ENCODE data around the gene PLXNB3.

PLXNB3 gene

GRCh38 chrX:153755136-153755535, 8.9 kb upstream of the PLXNB3 start:
- POLR2A ChIA-PET: interaction anchor here (0.6 kb wide), 1 partner anchor 19 kb away, joined by 4 read pairs; no protein-coding TSS in a partner anchor

GRCh38 chrX:153761863-153762262, 2.2 kb upstream of the PLXNB3 start:
- no peak overlapping the region for H3K27ac ChIP-seq (ENCODE audit: insufficient read depth in 1 of 2, low read depth in 1 of 2, low read length in 2 of 2, poor library complexity in 1 of 2, severe bottlenecking in 2 of 2)
- CTCF ChIA-PET: interaction anchor here (1.0 kb wide), 1 partner anchor 30 kb away, joined by 4 read pairs; no protein-coding TSS in a partner anchor
- WGBS (ENCODE audit: insufficient coverage): 87% methylated on average over 11 of the region's 15 CpGs
- H3K9me3 ChIP-seq (ENCODE audit: control extremely low read depth in 1 of 5, control insufficient read depth in 4 of 5, insufficient read depth in 2 of 5, low read depth in 1 of 5, low read length in 4 of 5): peaks cover 0 to 3% (median 0%) of the 10 kb centered on the region in 5 experiments
- no peak overlapping the region for H3K4me3 ChIP-seq (ENCODE audit: control insufficient read depth in 1 of 7, extremely low read depth in 1 of 7, insufficient read depth in 4 of 7, low read depth in 2 of 7, low read length in 6 of 7)
- POLR2A ChIA-PET: no interaction called here
- no peak for DNase-seq
- H3K36me3 ChIP-seq (ENCODE audit: control insufficient read depth in 4 of 4, insufficient read depth in 4 of 4, low read length in 3 of 4): no peaks in the 10 kb centered on the region
- H3K4me1 ChIP-seq (ENCODE audit: control extremely low read depth in 1 of 4, control insufficient read depth in 4 of 4, insufficient read depth in 4 of 4, low read length in 3 of 4): peaks cover 0 to 26% (median 19%) of the 10 kb centered on the region in 4 experiments
- peaks cover 0 to 7% (median 0%) of the 10 kb centered on the region in 5 experiments for H3K27me3 ChIP-seq (replicated peaks in 2 of 5; ENCODE audit: control insufficient read depth in 4 of 5, insufficient read depth in 5 of 5, low read length in 4 of 5)

More at GRCh38 chrX:153755136-153755535, 8.9 kb upstream of the PLXNB3 start:
- H3K4me3 ChIP-seq (ENCODE audit: control insufficient read depth in 1 of 7, extremely low read depth in 1 of 7, insufficient read depth in 4 of 7, low read depth in 2 of 7, low read length in 6 of 7): no peak overlapping the region
- peak in 2 of 3 donors; percentile 15 to 21 for DNase-seq
- no peaks in the 10 kb centered on the region for H3K36me3 ChIP-seq (ENCODE audit: control insufficient read depth in 4 of 4, insufficient read depth in 4 of 4, low read length in 3 of 4)
- no peak overlapping the region for H3K27ac ChIP-seq (ENCODE audit: insufficient read depth in 1 of 2, low read depth in 1 of 2, low read length in 2 of 2, poor library complexity in 1 of 2, severe bottlenecking in 2 of 2)
- no CpG with 5 or more reads among the region's 1 CpG for WGBS (ENCODE audit: insufficient coverage)
- peaks cover 0 to 6% (median 0%) of the 10 kb centered on the region in 5 experiments for H3K9me3 ChIP-seq (ENCODE audit: control extremely low read depth in 1 of 5, control insufficient read depth in 4 of 5, insufficient read depth in 2 of 5, low read depth in 1 of 5, low read length in 4 of 5)
- peaks cover 0 to 3% (median 0%) of the 10 kb centered on the region in 4 experiments for H3K4me1 ChIP-seq (ENCODE audit: control extremely low read depth in 1 of 4, control insufficient read depth in 4 of 4, insufficient read depth in 4 of 4, low read length in 3 of 4)
- CTCF ChIA-PET: interaction anchor here (1.3 to 2.2 kb wide), 2 partner anchors 28 to 195 kb away, joined by 3 to 6 read pairs; no protein-coding TSS in a partner anchor
- H3K27me3 ChIP-seq (replicated peaks in 2 of 5; ENCODE audit: control insufficient read depth in 4 of 5, insufficient read depth in 5 of 5, low read length in 4 of 5): peaks cover 0 to 3% (median 0%) of the 10 kb centered on the region in 5 experiments

GRCh38 chrX:153762626-153763173, 1.3 kb upstream of the PLXNB3 start:
- Histone ChIP-seq H3K9me3 (ENCODE audit: control extremely low read depth in 1 of 5, control insufficient read depth in 4 of 5, insufficient read depth in 2 of 5, low read depth in 1 of 5, low read length in 4 of 5) (peaks cover 0 to 1% (median 0%) of the 10 kb centered on the region in 5 experiments), H3K27ac (ENCODE audit: insufficient read depth in 1 of 2, low read depth in 1 of 2, low read length in 2 of 2, poor library complexity in 1 of 2, severe bottlenecking in 2 of 2) (no peak overlapping the region), H3K4me1 (ENCODE audit: control extremely low read depth in 1 of 4, control insufficient read depth in 4 of 4, insufficient read depth in 4 of 4, low read length in 3 of 4) (peaks cover 0 to 27% (median 21%) of the 10 kb centered on the region in 4 experiments), H3K27me3 (replicated peaks in 2 of 5; ENCODE audit: control insufficient read depth in 4 of 5, insufficient read depth in 5 of 5, low read length in 4 of 5) (peaks cover 0 to 5% (median 0%) of the 10 kb centered on the region in 5 experiments), H3K4me3 (ENCODE audit: control insufficient read depth in 1 of 7, extremely low read depth in 1 of 7, insufficient read depth in 4 of 7, low read depth in 2 of 7, low read length in 6 of 7) (no peak overlapping the region), H3K36me3 (ENCODE audit: control insufficient read depth in 4 of 4, insufficient read depth in 4 of 4, low read length in 3 of 4) (no peaks in the 10 kb centered on the region)
- POLR2A ChIA-PET: no interaction called here
- CTCF ChIA-PET: interaction anchor here (0.7 to 2.4 kb wide), 8 partner anchors 27 to 204 kb away, joined by 3 to 11 read pairs (median 4); no protein-coding TSS in a partner anchor
- no peak for DNase-seq
- WGBS (ENCODE audit: insufficient coverage): 94% methylated on average over 9 of the region's 14 CpGs

GRCh38 chrX:153763298-153763932, 634 bp upstream of the PLXNB3 start:
- Histone ChIP-seq H3K4me1 (ENCODE audit: control extremely low read depth in 1 of 4, control insufficient read depth in 4 of 4, insufficient read depth in 4 of 4, low read length in 3 of 4) (peaks cover 0 to 32% (median 23%) of the 10 kb centered on the region in 4 experiments), H3K27me3 (replicated peaks in 2 of 5; ENCODE audit: control insufficient read depth in 4 of 5, insufficient read depth in 5 of 5, low read length in 4 of 5) (peaks cover 0 to 3% (median 0%) of the 10 kb centered on the region in 5 experiments), H3K36me3 (ENCODE audit: control insufficient read depth in 4 of 4, insufficient read depth in 4 of 4, low read length in 3 of 4) (no peaks in the 10 kb centered on the region), H3K4me3 (ENCODE audit: control insufficient read depth in 1 of 7, extremely low read depth in 1 of 7, insufficient read depth in 4 of 7, low read depth in 2 of 7, low read length in 6 of 7) (no peak overlapping the region), H3K9me3 (ENCODE audit: control extremely low read depth in 1 of 5, control insufficient read depth in 4 of 5, insufficient read depth in 2 of 5, low read depth in 1 of 5, low read length in 4 of 5) (no peaks in the 10 kb centered on the region), H3K27ac (ENCODE audit: insufficient read depth in 1 of 2, low read depth in 1 of 2, low read length in 2 of 2, poor library complexity in 1 of 2, severe bottlenecking in 2 of 2) (no peak overlapping the region)
- DNase-seq: no peak
- WGBS (ENCODE audit: insufficient coverage): 86% methylated on average over 10 of the region's 18 CpGs
- POLR2A ChIA-PET: no interaction called here
- CTCF ChIA-PET: interaction anchor here (0.7 to 2.4 kb wide), 10 partner anchors 27 to 203 kb away, joined by 3 to 11 read pairs (median 3); partner anchors contain the start of gene ARHGAP4

- Histone ChIP-seq H3K4me3 (ENCODE audit: control insufficient read depth in 1 of 7, extremely low read depth in 1 of 7, insufficient read depth in 4 of 7, low read depth in 2 of 7, low read length in 6 of 7) (no peak overlapping the region), H3K36me3 (ENCODE audit: control insufficient read depth in 4 of 4, insufficient read depth in 4 of 4, low read length in 3 of 4) (no peaks in the 10 kb centered on the region), H3K27ac (ENCODE audit: insufficient read depth in 1 of 2, low read depth in 1 of 2, low read length in 2 of 2, poor library complexity in 1 of 2, severe bottlenecking in 2 of 2) (no peak overlapping the region), H3K27me3 (replicated peaks in 2 of 5; ENCODE audit: control insufficient read depth in 4 of 5, insufficient read depth in 5 of 5, low read length in 4 of 5) (peaks cover 0 to 3% (median 0%) of the 10 kb centered on the region in 5 experiments), H3K4me1 (ENCODE audit: control extremely low read depth in 1 of 4, control insufficient read depth in 4 of 4, insufficient read depth in 4 of 4, low read length in 3 of 4) (peaks cover 0 to 33% (median 25%) of the 10 kb centered on the region in 4 experiments), H3K9me3 (ENCODE audit: control extremely low read depth in 1 of 5, control insufficient read depth in 4 of 5, insufficient read depth in 2 of 5, low read depth in 1 of 5, low read length in 4 of 5) (no peaks in the 10 kb centered on the region)
- ChIA-PET POLR2A (no interaction called here), CTCF (interaction anchor here (1.9 to 2.4 kb wide), 2 partner anchors 182 to 184 kb away, joined by 4 to 11 read pairs; no protein-coding TSS in a partner anchor)
- DNase-seq: no peak
- 94% methylated on average over 6 of the region's 7 CpGs for WGBS (ENCODE audit: insufficient coverage)
Measured at GRCh38 chrX:153764786-153765137, 713 bp downstream of the PLXNB3 start.

GRCh38 chrX:153765138-153766079, 1.4 kb downstream of the PLXNB3 start:
- no peaks in the 10 kb centered on the region for H3K9me3 ChIP-seq (ENCODE audit: control extremely low read depth in 1 of 5, control insufficient read depth in 4 of 5, insufficient read depth in 2 of 5, low read depth in 1 of 5, low read length in 4 of 5)
- H3K4me1 ChIP-seq (ENCODE audit: control extremely low read depth in 1 of 4, control insufficient read depth in 4 of 4, insufficient read depth in 4 of 4, low read length in 3 of 4): peaks cover 0 to 33% (median 25%) of the 10 kb centered on the region in 4 experiments
- DNase-seq: no peak
- ChIA-PET CTCF (interaction anchor here (0.9 to 1.9 kb wide), 3 partner anchors 141 to 187 kb away, joined by 3 to 4 read pairs (median 3); no protein-coding TSS in a partner anchor), POLR2A (no interaction called here)
- 68% methylated on average over 27 of the region's 27 CpGs for WGBS (ENCODE audit: insufficient coverage)
- peak overlapping the region in 1 of 7 experiments; percentile 33 for H3K4me3 ChIP-seq (ENCODE audit: control insufficient read depth in 1 of 7, extremely low read depth in 1 of 7, insufficient read depth in 4 of 7, low read depth in 2 of 7, low read length in 6 of 7)
- H3K27ac ChIP-seq (ENCODE audit: insufficient read depth in 1 of 2, low read depth in 1 of 2, low read length in 2 of 2, poor library complexity in 1 of 2, severe bottlenecking in 2 of 2): peak overlapping the region in 1 of 2 experiments; percentile 58
- no peaks in the 10 kb centered on the region for H3K36me3 ChIP-seq (ENCODE audit: control insufficient read depth in 4 of 4, insufficient read depth in 4 of 4, low read length in 3 of 4)
- peaks cover 0 to 3% (median 0%) of the 10 kb centered on the region in 5 experiments for H3K27me3 ChIP-seq (replicated peaks in 2 of 5; ENCODE audit: control insufficient read depth in 4 of 5, insufficient read depth in 5 of 5, low read length in 4 of 5)

All from common myeloid progenitor, CD34-positive (primary cell).